Stimulated activated CD4-positive, alpha-beta T cell treated with anti-CD3 and anti-CD28 coated beads, Interleukin-15, amount 100 ng/mL, for 48 hours (primary cell): ENCODE data around the gene SKA3.
"Not testable (repeated sequence)": the region's sequence is repeated elsewhere in the genome, so short reads cannot be mapped to it uniquely, and the experiment has no call there.

ENCODE experiments used
- DNase-seq, 2 donors: peaks; one replicate each; pipeline ENCODE4 v3.0.0-alpha.2; 2020; ENCODE audit warnings: low read depth in 2 of 2

Gene SKA3

DNA sequence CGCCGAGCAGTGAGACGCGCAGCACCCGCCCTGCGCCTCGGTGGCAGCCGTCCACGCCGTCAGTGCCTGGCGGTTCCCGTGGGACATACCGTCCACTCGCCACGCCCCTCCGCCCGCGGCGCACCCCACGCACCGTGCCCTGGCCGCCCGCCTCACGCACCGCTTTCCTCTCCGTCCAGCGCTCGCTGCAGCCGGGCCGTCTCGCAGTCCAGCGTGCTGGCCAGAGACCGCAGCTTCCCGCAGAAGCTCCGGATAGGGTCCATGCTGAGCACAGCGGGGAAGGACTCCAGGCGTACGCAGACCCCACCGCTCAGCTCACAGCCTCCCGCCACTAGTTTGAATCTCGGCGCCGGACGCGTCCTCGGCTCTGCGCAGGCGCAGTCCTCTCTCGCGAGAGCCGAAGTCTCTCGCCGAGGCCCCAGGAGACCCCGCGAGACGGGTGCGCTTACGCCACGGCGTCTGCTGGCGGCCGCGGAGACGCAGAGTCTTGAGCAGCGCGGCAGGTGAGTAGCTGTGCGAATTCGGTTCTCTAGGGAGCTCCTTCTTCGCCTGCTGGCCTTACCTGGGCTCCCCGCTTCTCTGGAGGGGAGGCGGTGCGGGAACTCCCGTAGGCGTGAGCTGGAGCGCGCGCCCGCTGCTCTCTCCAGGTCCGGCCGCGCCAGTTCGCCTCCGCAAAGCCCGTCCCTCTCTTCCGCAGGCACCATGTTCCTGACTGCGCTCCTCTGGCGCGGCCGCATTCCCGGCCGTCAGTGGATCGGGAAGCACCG, at the start of gene SKA3, which contains the start of gene MRPL57:
Gene SKA3 (minus strand): TSS at position 338 of the 767 bp plus-strand sequence. CDS start 75 bp downstream, at position 263.
Gene MRPL57 (plus strand): TSS at position 444 of the 767 bp plus-strand sequence. CDS start 259 bp downstream, at position 703.
- peak; percentile 89 for DNase-seq

GRCh38 chr13:21225082-21225481, 48.7 kb upstream of the SKA3 start:
- DNase-seq: no peak

- no peak for DNase-seq
These were observed 44.9 kb upstream of the SKA3 start for GRCh38 chr13:21221268-21221667.

- not testable (repeated sequence) for DNase-seq
These were observed 43.4 kb upstream of the SKA3 start for GRCh38 chr13:21219716-21220115.

DNA sequence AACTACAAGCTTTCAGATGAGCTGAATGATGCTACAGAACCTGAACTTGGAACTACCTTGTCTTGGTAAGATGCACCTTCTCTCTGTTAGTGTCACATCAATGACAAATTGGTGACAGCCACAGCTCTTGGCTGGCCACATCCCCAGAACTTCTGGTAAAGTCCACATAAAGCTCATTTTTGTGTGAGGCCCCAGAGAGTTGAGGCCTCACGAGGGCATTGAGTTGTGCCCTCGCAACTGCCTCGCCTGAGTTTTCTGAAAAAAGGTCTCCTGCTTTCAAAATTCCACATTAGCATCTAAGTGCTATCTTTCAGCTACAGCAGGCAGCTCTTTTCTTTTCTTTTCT, 42.7 kb upstream of the SKA3 start:
- no peak for DNase-seq

DNA sequence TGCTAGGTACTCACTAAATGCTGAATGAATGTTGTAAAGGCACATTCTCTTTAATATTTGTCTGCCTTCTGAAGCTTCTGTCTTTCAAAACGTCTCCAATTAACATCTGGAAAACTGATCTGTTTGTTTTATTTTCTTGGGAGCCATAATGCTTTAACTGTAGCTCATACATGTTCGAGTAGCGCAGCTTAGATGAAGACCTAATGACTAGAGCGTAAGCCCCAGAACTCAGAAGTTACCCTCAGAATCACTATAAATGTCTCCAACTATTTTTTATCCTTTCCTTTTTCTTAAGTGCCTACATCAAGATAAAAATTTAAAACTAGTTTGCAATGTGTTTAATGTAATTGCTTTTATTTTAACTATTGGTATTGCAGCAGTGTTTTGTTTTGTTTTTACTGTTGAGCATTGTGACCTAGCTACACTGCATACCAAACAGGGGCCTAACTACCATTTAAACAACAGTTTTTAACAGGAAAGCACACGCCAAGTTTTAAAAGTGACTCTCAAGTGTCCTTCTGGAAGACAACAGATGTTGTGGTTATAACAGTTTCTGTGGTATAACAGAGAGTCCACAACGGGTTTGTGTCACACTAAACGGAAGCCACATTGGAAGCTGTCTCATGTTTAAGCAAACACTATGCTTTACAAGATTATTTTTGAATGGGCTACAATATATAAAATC, 42.1 kb upstream of the SKA3 start:
- DNase-seq: no peak

- DNase-seq: no peak
These were observed 40.0 kb upstream of the SKA3 start for GRCh38 chr13:21216332-21216731.

DNA sequence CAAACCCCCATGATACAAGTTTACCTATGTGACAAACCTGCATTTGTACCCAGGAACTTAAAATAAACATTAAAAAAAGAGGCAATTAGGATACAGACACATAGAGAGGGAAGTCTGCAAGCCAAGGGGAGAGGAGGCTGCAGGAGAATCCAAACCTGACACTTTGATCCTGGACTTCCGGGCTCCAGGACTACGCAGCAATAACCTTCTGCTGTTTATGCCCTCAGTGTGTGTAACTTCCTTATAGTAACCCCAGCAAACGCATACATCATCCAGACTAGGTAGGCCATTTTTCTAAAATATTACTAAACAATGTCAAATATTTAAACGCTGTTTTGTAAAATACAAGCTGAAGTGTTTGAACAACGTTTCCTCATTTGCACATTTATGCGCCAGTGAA, 39.1 kb upstream of the SKA3 start:
- not testable (repeated sequence) for DNase-seq

GRCh38 chr13:21212138-21212775, 35.9 kb upstream of the SKA3 start:
- no peak for DNase-seq

DNA sequence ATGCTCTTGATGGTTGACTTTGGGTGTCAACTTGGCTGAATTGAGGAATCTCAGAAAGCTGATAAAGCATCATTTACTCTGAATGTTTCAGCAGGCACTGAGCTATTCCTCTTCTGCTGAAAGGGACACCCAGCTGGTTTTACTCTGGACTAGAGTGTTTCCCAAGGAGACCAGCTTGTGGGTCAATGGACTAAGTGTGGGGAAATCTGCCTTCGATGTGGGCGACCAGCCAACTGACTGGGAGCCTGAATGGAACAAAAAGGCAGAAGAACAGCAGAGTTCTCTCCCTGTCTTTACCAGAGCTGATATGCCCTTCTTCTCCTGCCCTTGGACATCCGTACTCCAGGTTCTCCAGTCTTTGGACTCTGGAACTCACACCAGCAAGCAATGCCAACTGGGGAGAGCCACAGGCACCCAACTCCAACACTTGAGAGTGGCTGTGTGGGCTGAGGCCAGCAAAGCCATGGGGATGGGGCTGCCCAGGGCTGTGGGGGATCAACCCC, 32.4 kb upstream of the SKA3 start:
- no peak for DNase-seq

DNA sequence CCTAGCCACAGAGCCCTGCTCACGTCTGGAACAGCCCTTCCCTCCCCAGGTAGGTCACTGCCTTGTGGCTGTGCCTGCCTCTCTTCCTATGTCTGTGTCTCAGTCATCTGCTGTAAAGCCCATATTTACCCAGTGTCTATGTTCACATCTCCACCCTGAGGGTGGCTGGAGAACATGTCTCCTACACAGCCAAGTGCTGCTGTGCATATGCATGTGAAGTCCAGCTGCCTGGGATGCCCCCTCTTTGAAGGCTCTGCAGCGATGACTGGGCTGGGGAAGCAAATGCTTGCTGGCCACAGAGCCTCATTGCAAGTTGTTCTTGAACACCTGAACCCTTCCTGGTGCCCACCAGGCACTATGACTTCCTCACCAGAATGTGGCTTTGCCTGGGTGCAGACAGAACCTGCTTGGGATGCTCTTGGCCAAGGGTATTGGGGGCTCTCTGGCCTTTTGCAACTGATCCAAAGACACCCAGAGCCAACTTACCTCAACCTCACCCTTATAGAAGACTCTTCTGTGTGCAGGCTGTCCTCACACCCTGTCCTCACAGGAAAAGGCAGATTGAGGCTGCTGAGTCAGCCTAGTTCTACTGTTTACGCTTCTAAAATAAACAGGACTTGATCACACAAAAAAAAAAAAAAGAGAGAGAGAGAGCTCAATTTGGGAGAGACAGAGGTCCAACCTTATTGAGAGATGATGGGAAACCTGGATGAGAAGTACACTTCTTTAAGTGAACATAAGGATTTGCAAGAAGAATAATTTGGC, 26.6 kb upstream of the SKA3 start:
- no peak for DNase-seq

DNA sequence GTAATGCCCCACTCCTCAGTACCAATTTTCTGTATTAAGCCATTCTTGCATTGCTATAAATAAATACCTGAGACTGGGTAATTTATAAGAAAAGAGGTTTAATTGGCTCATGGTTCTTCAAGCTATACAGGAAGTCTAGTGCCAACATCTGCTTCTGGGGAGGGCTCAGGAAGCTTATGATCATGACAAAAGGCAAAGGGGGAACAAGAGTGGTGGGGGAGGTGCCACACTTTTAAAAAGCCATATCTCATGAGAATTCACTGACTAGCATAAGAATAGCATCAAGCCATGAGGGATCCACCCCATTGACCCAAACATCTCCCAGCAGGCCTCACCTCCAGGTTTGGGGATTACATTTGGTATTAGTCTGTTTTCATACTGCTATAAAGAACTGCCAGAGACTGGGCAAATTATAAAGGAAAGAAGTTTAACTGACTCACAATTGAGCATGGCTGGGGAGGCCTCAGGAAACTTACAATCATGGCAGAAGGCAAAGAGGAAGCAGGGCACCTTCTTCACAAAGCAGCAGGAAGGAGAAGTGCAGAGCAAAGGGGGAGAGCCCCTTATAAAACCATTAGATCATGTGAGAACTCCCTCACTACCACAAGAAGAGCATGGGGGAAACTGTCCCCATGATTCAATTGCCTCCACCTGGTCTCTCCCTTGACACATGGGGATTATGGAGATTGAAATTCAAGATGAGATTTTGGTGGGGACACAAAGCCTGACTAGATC, 25.3 kb upstream of the SKA3 start:
- DNase-seq: not testable (repeated sequence)

- not testable (repeated sequence) for DNase-seq
These were observed 22.0 kb upstream of the SKA3 start for GRCh38 chr13:21198391-21198790.

GRCh38 chr13:21197606-21198225, 21.4 kb upstream of the SKA3 start:
- DNase-seq: not testable (repeated sequence)

GRCh38 chr13:21194756-21195155, 18.4 kb upstream of the SKA3 start:
- not testable (repeated sequence) for DNase-seq

- DNase-seq: not testable (repeated sequence)
These were observed 10.1 kb upstream of the SKA3 start for GRCh38 chr13:21186410-21186809.

GRCh38 chr13:21181671-21182070, 5.3 kb upstream of the SKA3 start:
- DNase-seq: no peak

DNA sequence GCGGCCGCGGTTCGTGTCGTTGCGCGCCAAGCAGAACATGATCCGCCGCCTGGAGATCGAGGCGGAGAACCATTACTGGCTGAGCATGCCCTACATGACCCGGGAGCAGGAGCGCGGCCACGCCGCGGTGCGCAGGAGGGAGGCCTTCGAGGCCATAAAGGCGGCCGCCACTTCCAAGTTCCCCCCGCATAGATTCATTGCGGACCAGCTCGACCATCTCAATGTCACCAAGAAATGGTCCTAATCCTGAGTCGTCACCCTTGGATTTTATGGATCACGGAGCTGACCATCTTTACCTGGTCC, 581 bp upstream of the SKA3 start:
- peak in 1 of 2 donors; percentile 7 for DNase-seq

- DNase-seq: no peak
These were observed 617 bp downstream of the SKA3 start for GRCh38 chr13:21175656-21176214.

DNA sequence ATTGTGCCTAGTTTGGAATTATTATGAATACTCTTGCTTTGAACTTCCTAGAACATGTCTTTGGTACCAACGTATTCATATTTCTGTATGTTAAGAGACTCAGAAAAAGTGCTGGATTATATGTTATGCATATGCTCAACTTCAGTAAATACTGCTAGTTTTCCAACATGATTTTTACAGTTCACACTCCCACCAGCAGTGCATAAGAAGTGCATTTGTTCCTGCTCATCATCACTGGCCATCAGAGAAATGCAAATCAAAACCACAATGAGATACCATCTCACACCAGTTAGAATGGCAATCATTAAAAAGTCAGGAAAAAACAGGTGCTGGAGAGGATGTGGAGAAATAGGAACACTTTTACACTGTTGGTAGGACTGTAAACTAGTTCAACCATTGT, 2.6 kb downstream of the SKA3 start:
- DNase-seq: not testable (repeated sequence)
